ENCODE results near the gene NCK2.
A peak's percentile ranks its signal among the peaks of the same experiment; 100 is the strongest.

NCK2 gene

DNA sequence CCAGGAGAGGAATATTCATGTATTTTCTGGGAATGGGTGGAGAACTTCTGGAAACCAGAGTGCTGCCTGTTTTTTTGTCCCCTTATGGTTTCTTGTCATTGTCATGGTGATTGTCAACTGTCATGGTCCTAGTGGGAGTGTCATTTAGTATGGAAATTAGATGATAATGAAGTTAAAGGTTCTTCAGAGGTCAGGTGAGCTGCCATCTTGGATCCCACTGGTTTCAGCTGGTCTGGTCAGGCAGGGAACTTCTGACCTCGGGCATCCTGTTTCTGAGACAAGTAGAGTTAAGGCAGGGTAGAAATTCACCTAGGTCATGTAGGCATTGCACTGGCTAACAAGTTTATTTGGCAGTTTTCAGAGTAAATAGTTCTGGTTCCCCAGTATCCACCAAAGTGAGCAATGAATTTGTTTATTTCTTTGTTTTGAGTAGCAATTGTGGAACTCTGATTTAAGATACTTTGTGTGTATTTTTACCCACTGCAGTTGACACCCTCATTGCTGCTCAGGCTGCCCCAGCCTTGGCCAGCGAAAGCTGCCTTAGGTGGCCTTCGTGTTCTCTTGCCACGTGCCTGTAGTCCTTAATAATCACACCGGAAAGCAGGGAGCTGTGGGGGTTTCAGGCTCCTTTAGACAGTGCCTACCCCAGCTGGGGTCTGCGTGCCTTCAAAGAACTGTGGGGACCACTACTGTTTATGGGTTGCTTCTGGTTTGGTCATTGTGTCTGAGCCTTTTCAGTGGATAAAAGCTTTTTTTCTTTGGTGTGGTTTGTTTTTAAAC is 48.7 kb downstream of the NCK2 start:
- no peak for DNase-seq (ENCODE audit: low read depth in 2 of 2)

- DNase-seq (ENCODE audit: low read depth in 2 of 2), result no peak
Observed at GRCh38 chr2:105794926-105795574, 50.3 kb downstream of the NCK2 start.

DNA sequence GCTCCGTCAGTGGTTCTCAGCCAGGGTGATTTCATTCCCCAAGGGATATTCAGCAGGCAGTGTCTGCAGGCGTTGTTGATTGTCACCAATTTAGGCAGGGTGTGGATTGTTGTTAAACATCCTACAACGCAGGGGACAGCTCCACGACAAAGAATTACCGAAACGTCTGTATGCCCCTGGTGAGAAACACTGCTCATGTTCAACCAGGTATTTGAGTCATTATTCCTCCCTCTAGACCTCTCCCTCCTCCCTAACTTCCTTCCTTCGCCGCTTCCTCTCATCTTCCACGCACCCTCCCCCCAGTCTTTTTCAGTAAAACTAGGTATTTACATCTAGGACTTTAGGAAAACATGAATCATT is 50.8 kb downstream of the NCK2 start:
- DNase-seq (ENCODE audit: low read depth in 2 of 2), result no peak

DNA sequence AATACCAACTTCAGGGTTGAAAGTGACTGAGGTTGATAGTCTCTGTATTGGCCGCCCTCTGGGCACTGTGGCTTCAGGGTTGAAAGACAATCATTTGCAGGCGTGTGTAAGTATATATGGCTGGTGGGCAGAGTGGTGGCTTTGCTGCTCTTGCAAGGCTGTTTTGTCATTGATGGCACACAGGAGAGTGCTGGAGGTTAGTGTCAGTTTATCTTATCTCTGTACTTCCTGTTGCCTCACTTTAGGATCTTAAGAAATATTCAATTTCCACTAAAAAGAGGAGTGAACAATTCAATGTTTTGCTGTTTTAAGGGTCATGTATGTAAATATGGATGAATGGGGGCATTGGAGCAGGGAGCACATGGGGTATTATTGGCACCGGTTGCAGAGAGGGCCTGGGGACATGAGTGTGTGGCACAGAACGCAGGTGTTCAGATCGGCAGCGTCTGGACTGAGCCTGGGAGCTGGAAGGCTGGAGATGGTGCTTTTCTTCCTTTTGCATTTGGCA is 51.5 kb downstream of the NCK2 start:
- DNase-seq (ENCODE audit: low read depth in 2 of 2), result no peak

DNA sequence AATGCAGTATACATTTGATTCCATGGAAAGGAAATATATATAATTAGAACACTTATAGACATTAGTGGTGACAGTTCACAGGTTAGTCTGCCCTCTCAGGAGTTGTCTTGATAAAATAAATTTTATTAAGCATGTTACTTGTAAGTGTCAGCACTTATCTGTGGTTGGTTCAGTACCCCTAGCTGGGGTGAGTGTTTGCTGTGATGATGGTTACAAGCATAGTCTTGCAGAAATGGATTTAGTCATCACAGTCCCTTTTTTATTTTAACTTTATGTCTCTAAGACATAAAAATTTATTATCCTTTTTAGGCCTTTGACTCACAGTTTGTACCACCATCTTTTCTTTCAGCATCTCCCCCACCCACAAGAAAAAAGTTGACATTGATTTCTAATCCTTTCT is 52.1 kb downstream of the NCK2 start:
- DNase-seq (ENCODE audit: low read depth in 2 of 2), result no peak

- no peak for DNase-seq (ENCODE audit: low read depth in 2 of 2)
Observed at GRCh38 chr2:105797298-105797819, 52.6 kb downstream of the NCK2 start.

GRCh38 chr2:105798595-105798994 is 53.9 kb downstream of the NCK2 start:
- no peak for DNase-seq (ENCODE audit: low read depth in 2 of 2)

DNA sequence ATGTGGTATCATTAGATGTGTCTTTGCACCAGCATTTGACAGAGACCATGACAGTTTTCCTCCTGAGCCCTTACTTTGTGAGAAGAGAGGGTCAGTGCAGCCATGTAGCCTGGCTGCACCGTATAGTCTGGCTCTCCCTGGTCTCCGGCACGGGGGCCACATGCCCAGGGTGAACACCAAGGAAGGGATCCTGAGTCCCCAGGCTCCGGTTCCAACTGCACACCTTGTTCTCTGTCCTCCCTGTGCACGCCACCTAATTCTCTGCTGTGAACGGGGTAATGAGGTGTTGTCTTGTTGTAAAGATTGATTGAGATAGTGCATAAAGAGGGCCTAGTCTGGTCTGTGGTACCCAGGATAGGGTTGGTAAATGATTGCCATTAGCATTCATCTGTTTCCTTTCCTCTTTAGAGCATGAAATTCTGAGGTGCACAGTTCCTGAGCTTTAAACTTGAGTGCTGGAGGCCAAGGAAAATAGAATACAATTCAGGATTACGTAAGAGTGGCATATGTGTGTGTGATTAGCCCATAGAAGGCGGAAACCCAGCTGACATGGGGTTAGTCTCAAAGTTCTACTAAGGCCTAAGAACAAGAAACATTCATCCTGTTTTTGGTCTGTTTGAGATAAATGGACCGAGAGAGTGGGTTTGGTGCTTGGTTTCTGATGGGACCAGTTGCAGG is 55.5 kb downstream of the NCK2 start:
- DNase-seq (ENCODE audit: low read depth in 2 of 2), result no peak

DNA sequence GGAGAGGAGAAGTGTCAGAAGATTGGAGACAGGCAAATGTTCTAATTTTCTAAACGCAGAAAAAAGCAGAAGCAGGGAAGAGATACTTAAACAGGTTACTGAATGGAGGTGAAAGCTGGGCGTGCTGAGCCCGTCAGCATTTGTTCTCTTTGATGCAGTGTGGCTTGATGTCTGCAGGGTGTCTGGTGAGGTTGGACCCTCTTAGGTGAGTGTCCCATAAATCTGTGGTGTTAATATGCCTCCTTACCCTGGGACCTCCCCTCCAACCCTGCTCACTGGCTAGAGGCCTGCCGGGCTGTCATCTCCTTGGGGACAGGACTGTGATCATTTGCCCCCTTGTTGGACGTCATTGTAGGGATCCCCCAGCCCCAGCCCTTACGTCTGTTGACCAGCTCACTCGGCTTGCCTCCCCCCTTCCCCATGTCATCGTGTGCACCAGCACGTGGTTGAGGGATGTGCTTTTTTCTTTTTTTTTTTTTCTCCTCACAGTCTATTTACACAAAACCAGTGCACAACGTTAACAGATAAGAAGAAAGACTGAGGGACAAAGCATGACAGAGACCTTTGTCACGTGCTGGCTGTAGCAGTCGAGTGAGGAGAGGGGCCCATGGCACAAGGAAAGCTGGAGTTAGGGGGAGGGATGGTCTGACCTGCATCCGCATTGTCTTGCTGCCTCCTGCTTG is 56.4 kb downstream of the NCK2 start:
- no peak for DNase-seq (ENCODE audit: low read depth in 2 of 2)

- DNase-seq (ENCODE audit: low read depth in 2 of 2), result no peak
Observed at GRCh38 chr2:105801961-105802360, 57.2 kb downstream of the NCK2 start.

DNA sequence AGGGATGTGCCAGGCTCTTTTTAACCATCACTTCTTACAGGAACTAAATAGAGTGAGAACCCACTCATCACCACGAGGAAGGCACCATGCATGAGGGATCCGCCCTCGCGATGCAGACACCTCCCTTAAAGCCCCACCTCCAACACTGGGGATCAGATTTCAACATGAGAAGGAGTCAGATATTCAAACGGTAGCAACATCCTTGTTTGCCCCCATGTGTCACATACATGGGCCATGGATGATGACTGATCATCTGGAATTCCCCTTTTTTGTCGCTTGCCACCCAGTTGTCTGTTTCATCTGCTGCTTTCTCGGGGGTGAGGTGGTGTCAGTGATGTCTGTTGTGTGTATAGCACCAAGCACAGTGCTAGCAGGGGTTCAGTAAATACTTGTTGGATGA is 57.9 kb downstream of the NCK2 start:
- peak in 1 of 2 donors; percentile 60 for DNase-seq (ENCODE audit: low read depth in 2 of 2)

GRCh38 chr2:105803337-105803736 is 58.6 kb downstream of the NCK2 start:
- DNase-seq (ENCODE audit: low read depth in 2 of 2), result no peak

- DNase-seq (ENCODE audit: low read depth in 2 of 2), result no peak
Observed at GRCh38 chr2:105803773-105804172, 59.1 kb downstream of the NCK2 start.

GRCh38 chr2:105804266-105804665 is 59.6 kb downstream of the NCK2 start:
- no peak for DNase-seq (ENCODE audit: low read depth in 2 of 2)

- no peak for DNase-seq (ENCODE audit: low read depth in 2 of 2)
Observed at GRCh38 chr2:105806996-105807395, 62.3 kb downstream of the NCK2 start.

GRCh38 chr2:105808423-105809096 is 63.8 kb downstream of the NCK2 start:
- no peak for DNase-seq (ENCODE audit: low read depth in 2 of 2)

GRCh38 chr2:105809097-105809473 is 64.4 kb downstream of the NCK2 start:
- DNase-seq (ENCODE audit: low read depth in 2 of 2), result no peak

DNA sequence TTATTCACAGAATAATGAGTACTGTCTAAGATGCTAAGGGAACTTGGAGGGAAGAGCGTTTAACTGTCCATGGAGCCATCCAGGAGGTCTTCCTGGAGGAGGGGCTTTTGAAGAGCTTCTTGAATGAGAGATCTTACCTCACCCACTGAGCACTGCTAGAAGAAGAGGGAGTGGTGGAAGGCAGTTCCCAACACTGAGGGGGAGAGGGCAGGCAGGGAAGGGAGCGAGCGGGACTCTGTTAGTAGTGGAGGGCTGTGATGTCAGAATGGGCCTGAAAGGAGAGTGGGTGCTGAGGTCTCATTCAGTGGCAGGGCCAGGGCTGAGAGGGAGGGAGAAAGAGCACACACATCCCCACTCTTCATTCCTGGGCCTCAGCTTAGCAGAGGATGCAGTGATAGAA is 65.0 kb downstream of the NCK2 start:
- no peak for DNase-seq (ENCODE audit: low read depth in 2 of 2)

GRCh38 chr2:105812180-105813044 is 67.7 kb downstream of the NCK2 start:
- DNase-seq (ENCODE audit: low read depth in 2 of 2), result no peak

DNA sequence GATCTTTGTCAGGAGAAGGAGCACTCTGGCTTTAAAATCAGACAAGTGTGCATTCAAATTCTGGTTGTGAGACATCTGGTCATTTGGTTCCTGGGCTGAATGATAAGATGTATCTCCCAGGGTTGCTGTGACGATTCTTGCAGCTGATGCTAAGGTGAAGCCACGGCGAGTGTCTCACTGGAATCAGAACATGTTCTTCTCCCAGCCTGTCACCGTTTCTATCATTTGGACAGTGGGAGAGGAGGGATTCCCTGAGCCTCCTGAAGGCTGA is 68.3 kb downstream of the NCK2 start:
- DNase-seq (ENCODE audit: low read depth in 2 of 2), result no peak

DNA sequence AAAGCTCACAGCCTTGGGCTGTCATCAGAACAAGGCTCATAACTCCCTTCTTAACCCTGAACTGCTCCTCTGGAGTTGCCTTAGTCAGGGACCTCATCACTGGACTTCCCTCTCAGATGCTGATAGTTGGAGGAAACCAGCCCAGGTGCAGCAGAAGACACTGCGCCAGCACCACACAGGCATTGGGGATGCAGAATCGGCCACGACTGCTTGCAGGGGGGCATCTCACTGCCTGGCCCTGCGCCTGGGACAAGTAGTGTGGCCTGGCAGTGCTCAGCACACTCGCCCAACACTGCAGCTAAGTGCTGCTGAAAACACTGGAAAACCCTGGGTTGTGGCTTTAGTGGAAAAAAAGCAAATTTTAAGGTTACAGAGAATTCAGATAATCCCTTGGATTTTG is 68.7 kb downstream of the NCK2 start:
- DNase-seq (ENCODE audit: low read depth in 2 of 2), result no peak
